GM20431 (cell line): ENCODE measurements around the gene OR4S1.
"Not testable (repeated sequence)": the region's sequence is repeated elsewhere in the genome, so short reads cannot be mapped to it uniquely, and the experiment has no call there.

Source experiments
- in situ Hi-C: fragments of 300-500 bp; cut with MseI, MboI; formaldehyde crosslinking; loops from one replicate; pipeline ENCODE4 v1.15.0; 2020; ENCODE audit warnings: low sequenced_read_pairs; ENCODE audit not compliant: unreplicated experiment

Gene OR4S1

GRCh38 chr11:48305923-48306322, at the start of gene OR4S1:
OR4S1 (plus strand) TSS chr11:48306223; CDS start chr11:48306223, 0 bp downstream.
- in situ Hi-C loops, result no loop called here

GRCh38 chr11:48261600-48261999, 44.4 kb upstream of the OR4S1 start:
- in situ Hi-C loops, result no loop called here

DNA sequence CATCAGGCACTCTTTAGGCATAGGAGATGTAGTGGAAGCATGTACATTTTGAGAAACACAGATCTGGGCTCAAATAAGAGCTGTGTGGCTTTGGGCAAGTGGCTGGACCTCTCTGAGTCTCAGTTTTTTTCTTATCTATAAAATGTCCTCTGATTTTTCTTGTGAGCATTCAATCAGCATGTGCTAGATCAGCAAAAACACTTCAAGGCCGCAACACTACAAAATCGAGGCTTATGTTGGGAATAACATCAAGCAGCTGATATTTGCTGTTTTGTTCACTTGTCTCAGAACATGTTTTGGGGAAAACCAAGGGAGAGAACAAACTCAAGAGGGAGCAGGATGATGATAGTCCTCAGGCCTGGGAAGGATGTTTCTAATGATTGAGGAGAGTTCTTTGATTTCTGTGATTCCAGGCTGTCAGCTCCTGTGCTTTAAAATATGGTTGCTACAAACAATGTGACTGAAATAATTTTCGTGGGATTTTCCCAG, 42.6 kb upstream of the OR4S1 start, which contains the start of gene OR4X1:
TSS of gene OR4X1 (plus strand) at position 439 of the 489 bp plus-strand sequence. CDS start at position 439, 0 bp downstream.
- in situ Hi-C loops, result no loop called here

DNA sequence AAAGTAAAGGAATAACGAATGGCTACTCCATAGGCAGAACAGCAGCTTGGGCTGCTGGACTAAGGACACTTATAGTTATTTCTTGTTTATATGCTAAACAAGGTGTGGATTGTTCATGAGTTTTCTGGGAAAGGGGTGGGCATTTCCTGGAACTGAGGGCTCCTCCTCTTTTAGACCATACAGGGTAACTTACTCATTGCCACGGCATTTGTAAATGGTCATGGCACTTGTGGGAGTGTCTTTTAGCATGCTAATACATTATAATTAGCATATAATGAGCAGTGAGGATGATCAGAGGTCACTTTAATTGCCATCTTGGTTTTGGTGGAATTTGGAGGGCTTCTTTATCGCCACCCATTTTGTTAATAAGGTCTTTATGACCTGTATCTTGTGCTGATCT, 35.4 kb upstream of the OR4S1 start:
- in situ Hi-C loops, result no loop called here

DNA sequence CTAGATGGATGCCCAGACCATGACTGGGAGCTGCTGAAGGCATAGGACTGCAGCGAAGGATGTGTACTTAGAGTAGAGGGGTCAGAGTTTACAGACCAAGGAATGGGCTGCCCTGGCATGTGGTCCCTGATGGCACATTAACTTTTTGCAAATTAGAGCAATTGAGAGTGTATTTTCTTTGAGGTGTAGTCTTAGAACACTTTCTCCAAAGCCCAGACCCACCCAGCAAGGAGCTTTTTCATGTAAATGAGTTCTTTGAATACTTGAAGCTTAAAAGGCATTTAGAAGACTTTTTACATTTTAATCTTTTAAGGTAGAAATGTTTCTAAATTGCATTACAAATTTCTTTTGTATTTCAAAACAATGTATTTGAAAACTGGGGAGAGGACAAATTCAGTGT, 33.4 kb upstream of the OR4S1 start:
- in situ Hi-C loops, result no loop called here

DNA sequence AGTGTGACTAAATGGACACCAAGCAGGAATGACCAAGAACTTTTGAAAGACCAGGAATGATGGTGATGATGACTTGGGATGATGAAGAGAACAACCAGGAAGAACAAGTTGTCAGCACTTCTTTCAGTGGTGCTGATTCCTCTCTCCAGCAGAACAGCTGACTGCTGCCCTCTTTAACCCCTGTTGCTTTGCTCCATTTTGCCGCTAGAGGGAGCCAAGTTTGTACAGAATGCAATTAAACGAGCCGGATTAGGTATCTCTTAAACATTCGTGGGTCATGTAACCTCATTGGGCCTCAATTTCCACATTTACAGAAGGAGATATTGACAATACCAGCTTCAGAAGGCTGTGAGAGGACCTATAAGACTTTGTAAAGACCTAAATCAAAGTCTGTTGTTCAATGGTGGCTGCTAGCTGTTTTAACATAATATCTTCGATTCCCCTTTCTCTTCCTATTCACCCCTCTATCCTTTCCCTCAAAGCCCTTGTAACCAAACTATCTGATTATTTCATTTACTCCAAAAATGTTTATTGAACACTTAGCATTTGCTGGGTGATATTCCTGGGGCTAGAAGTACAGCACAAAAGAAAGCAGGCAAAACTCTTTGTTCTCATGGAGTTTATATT, 1.9 kb downstream of the OR4S1 start:
- in situ Hi-C loops, result no loop called here

DNA sequence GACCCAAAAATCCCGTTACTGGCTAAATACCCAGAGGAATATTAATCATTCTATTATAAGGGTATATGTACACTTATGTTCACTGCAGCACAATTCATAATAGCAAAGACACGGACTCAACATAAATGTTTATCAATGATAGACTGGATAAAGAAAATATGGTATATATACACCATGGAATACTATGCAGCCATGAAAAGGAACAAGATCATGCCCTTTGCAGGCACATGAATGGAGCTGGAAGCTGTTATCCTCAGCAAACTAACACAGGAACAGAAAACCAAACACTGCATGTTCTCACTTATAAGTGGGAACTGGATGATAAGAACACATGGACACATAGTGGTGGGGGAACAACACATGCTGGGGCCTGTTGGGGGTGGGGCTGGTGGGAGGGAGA, 7.6 kb downstream of the OR4S1 start:
- in situ Hi-C loops, result not testable (repeated sequence)

- in situ Hi-C loops, result not testable (repeated sequence)
Measured at GRCh38 chr11:48319813-48320212, 13.8 kb downstream of the OR4S1 start.

DNA sequence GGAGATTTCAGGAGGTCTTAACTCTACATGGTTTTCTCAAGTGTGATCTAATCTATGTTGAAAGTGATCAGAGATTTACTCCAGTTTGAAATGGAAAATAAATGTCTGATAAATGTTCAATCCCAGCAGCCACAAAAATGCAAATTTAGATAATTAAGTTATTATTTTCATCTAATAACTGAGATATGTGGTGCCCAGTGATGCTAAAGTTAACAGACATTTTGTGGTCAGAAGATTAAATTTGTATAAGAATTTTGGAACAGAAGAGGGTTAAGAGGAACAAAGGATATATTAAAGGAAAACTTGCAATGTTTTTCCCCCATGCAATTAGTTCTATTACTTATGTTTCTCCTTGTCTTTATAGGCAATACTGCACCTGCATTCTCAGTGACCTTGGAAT, 18.6 kb downstream of the OR4S1 start, which contains the start of gene OR4C3:
TSS of gene OR4C3 (plus strand) at position 301 of the 400 bp plus-strand sequence. CDS start 102 bp downstream, outside the sequence.
- in situ Hi-C loops, result not testable (repeated sequence)

- in situ Hi-C loops, result no loop called here
Measured at GRCh38 chr11:48341466-48341865, 35.4 kb downstream of the OR4S1 start.

- in situ Hi-C loops, result not testable (repeated sequence)
Measured at GRCh38 chr11:48342505-48342904, 36.5 kb downstream of the OR4S1 start.

- in situ Hi-C loops, result not testable (repeated sequence)
Measured at GRCh38 chr11:48346286-48346685, 40.3 kb downstream of the OR4S1 start.

- in situ Hi-C loops, result no loop called here
Measured at GRCh38 chr11:48354013-48354412, 48.0 kb downstream of the OR4S1 start.

- in situ Hi-C loops, result no loop called here
Measured at GRCh38 chr11:48354677-48355076, 48.7 kb downstream of the OR4S1 start.
